Bone marrow (tissue), 2 donors: Measurements from ENCODE around the gene NUDT16.
"Not testable (repeated sequence)": the region's sequence is repeated elsewhere in the genome, so short reads cannot be mapped to it uniquely, and the experiment has no call there.

ENCODE experiments used
- DNase-seq, 2 donors: peaks; one replicate each; lab custom pipeline; 2025; lab: John Stamatoyannopoulos, UW

NUDT16 gene

DNA sequence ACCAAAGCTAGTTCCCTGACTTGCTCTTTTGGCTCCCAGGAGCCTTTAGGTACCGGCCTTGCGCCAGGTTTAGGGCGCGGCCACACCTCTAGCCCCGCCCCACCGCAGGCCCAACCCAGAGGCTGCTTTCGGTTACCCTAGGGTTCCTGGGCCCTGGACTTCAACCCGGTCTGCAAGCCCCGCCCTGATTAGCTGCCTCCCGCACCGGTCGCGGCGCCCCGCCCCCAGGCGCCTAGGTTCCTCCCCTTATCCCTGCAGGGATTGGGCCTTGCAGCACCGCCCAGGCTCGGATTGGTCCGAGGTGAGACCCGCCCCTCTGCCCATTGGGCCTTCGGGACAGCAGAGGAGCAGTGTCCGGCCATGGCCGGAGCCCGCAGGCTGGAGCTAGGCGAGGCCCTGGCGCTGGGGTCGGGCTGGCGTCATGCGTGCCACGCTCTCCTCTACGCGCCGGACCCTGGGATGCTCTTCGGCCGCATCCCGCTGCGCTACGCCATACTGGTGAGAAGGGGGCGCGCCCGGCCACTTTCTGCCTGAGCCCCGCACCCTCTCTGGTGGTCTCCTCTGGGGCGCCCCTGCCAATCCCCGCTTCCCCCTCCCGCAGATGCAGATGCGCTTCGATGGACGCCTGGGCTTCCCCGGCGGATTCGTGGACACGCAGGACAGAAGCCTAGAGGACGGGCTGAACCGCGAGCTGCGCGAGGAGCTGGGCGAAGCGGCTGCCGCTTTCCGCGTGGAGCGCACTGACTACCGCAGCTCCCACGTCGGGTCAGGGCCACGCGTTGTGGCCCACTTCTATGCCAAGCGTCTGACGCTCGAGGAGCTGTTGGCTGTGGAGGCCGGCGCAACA lies at the start of gene NUDT16:
NUDT16 (plus strand) TSS at position 330 of the 847 bp plus-strand sequence; CDS start at position 361, 31 bp downstream.
- peak; percentile 82 to 95 for DNase-seq

DNA sequence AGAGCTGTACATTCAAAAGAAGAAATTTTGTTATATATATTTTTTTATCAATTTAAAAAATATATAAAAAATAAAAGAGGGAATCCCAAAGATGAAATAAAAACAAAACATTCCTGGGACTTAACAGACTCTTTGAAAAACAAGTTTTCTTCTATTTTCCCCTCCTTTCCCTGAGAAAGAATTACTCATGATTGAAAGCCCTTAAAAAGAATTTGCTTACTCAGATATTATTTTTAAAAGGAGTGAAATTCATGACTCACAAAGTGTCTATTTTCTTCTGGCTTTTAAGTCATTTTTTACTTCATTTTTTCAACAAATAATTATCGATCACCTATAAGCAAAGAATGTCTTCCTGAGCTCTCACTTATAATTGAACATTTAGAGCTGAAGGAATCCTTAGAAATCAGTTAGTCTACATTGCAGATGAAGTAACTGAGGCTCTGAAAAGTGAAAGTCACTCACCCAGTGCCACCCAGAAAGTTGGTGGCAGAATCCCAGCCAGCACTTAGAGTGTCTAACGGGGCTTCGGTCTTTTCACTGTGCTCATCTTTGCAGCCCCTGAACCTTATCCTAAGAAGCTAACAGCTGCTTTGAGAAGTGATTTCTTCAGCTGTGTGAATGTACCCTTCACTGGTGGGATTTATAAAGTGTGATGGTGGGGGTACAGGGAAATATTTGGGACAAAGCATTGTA lies 42.5 kb upstream of the NUDT16 start:
- DNase-seq, result no peak

DNA sequence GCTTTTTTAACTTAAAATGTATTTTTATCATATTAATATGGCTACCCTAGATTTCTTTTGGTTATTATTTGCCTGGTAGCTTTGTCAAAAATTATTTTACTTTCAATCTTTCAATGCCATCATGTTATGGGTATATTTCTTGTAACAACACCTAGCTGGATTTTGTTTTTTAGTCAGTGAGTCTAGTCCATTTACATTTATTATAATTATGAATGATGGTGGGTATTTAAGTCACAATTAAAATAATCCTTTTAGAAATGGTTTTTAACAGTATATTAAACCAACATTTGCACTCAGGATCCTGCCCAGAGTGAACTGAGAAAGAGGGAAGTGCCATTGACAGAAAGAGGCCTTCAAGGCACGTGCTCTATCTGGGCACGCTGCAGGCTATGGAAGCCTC lies 39.8 kb upstream of the NUDT16 start:
- no peak for DNase-seq

DNA sequence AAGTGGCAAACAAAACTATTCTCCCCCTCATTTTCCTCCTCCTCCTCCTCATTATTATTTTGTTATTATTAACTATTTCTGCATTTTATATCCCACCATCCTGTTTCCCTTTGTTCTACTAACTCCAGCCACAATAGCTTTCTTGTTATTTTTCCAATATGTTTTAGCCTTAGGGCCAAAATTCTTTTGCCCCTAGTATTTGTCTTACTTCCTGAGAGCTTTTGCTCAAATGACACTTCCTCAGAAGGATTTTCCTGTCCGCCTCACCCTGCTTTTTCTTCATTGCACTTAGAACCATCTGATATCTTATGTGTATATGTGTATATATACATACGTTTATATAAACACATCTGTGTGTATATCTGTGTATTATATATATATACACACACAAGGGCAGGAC lies 32.7 kb upstream of the NUDT16 start:
- DNase-seq, result no peak

DNA sequence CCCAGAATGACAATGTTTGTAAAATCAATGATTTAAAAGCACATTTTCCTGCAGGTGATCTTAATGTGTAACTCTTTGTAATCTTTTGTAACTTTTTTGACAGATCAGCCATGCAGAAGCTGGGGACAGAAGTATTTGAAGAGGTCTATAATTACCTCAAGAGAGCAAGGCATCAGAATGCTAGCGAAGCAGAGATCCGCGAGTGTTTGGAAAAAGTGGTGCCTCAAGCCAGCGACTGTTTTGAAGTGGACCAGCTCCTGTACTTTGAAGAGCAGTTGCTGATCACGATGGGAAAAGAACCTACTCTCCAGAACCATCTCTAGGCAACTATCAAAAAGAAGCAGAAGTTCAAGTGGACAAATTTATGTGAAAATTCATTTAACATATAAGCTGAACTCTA lies 32.1 kb upstream of the NUDT16 start:
- DNase-seq, result no peak

DNA sequence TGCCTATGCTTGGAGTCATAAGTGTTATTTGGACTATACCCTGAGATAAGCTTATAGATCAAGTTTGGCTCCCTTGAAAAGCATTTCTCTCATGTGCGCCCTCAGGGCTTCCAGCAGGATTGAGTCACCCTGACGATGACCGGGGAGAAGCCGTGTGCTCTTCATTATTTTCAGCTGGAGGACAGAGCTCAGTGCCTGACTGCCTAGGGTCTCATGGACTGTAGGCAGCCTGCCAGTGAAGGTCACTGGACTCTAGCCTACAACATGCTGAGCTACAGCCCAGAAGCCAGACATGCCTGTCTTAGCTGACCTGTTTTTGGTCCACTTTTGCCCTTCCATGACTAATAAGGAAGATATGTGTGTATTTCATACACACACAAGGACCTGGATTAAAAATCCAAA lies 31.6 kb upstream of the NUDT16 start:
- no peak for DNase-seq

DNA sequence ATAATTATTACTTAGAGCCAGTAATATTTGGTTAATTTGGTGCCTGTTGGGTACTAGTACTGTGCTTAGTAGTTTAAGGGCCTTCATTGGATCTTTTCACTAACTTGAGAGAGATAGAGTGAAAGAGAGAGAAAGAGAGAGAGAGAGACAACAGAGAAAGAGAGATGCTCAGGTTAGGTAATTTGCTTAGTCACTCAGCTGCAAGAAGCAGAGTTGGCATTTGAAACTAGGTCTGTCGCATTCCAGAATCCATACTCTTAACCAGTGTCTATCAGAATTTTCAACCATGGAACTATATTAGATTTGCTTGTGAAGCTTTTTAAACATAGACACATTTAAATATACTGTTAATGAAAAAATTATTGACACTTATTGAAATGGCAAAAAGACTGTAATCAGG lies 31.1 kb upstream of the NUDT16 start:
- no peak for DNase-seq

DNA sequence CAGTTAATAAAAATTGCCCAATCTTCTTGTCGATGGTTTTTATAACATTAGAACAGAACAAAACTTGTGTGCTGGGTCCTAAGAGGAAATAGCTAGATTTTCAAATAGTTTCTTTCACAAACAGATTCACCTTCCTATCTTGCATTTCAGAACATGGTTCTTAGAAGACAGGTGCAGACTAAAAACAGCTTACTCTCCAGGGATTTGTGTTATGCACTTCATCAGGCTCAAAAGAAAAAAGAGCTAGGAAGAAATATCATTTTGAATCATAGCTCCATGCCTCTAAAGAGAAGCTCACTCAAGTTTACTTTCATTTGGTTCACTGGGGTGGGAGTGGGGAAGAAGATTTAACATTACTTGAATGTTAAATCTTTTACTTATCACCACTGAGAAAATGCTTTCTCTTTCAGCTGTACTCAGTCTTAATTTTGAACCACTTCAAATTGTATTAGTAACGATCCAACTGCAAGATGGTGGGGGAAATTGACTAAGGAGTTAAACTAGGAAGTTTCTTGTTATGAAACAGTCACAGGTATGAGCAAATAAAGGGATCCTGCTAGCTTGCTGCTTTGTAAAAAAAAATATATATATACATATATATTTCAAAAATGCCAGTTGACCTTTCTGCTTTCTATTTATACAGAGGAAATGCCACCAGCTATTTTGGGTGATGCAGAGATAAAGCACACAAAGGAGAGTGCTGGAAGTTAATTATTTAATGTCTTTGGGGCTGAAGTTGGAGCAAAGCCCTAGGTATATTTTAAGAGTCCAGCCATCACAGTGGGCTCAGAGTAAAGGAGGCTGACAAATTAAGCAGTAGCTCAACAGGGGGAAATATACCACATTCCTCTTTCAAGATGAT lies 28.3 kb upstream of the NUDT16 start:
- DNase-seq, result no peak

DNA sequence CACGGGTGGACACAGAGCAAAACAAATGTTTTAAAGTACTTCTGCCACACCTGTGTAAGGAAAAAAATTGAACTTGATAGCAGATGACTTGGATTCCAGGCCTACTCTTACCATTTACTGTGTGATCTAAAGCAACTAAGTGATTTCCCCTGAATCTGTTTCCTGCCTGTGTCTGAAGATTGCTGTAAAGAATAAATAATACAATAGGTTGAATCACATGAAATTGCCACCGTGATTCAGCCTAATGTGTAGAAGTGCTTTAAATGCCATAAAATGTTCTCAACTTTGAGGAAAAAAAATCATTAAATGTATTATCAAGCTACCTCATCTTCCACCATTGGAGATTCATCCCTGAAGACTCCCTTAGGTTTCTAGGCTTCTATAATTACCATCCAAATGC lies 27.6 kb upstream of the NUDT16 start:
- DNase-seq, result no peak

DNA sequence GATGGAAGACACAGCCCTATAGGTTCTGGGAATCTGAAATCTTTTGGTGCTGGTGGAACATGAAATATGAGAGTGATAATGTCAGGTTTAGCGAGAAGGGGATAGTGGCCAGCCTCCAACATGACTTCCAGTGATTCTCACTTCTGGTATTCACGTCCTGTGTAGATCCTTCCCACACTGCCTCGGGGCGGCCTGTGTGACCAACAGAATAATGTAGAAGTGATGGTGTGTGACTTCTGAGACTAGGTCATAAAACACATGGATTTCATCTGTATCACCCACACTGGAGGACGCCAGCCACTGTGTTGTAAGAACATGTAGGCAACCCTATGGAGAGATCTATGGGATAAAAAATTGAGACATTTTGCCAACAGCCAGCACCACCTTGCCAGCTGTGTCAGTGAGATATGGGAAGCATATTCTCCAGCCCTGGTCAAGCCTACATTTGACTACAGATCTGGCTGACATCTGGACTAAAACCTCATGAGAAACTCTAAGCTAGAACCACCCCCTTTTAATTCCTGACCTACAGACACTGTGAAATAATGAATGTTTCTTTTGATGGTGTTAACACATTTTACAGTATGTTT lies 25.5 kb upstream of the NUDT16 start:
- DNase-seq, result no peak

DNA sequence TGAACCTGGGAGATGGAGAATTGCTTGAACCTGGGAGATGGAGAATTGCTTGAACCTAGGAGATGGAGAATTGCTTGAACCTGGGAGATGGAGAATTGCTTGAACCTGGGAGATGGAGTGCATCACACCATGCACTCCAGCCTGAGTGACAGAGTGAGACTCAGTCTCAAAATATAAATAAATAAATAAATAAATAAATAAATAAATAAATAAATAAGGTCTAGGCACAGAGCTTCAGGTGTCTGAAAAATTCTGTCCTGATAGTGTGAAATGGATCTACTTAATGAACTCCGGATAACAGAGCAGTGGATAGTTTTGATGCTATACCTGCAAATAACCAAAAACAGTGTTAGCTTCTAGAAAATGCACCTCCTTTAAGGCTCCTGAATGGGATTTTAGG lies 24.3 kb upstream of the NUDT16 start:
- no peak for DNase-seq

DNA sequence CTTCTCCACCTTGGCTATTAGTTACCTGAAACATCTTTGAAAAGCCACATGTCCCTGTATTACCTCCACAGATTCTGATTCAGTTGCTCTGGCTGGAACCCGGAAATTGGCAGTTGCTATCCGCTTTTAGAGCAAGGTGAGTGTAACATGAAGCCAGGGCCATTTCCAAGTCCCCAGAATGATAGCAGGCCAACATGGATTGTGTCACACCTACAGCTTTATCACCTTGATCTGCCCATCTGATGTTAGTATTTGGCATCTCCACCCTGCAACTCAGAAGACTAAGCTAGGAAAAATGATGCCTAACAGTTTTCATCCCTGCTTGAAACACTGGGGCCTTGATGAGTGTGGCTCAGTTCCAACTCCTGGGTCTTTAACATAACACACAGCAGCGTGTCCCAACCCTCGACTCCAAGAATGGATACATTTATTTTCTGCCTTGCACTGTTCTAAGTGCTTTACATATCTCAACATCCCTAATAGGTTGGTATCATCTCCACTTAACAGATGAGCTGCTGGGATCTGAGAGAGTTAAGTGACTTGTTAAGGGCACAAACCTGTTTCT lies 21.3 kb upstream of the NUDT16 start:
- DNase-seq, result no peak

DNA sequence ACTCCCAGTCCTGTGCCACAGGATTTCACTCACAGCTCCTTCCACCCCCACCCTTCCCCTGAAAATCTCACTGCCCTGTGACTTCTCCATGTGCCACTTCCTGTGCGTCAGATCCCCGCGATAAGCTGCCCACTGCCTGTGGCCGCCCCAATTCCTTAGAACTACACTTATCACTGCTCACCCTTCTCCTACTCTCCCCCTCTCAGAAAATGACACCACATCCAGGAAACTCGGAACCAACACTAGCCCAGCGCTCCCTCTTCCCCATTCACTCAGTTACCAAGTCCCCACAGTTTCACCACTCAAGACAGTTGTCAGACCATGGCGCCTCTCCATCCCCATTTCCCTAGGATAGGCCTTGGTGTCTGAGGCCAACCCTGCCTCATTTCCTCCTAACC lies 20.5 kb upstream of the NUDT16 start:
- DNase-seq, result not testable (repeated sequence)

DNA sequence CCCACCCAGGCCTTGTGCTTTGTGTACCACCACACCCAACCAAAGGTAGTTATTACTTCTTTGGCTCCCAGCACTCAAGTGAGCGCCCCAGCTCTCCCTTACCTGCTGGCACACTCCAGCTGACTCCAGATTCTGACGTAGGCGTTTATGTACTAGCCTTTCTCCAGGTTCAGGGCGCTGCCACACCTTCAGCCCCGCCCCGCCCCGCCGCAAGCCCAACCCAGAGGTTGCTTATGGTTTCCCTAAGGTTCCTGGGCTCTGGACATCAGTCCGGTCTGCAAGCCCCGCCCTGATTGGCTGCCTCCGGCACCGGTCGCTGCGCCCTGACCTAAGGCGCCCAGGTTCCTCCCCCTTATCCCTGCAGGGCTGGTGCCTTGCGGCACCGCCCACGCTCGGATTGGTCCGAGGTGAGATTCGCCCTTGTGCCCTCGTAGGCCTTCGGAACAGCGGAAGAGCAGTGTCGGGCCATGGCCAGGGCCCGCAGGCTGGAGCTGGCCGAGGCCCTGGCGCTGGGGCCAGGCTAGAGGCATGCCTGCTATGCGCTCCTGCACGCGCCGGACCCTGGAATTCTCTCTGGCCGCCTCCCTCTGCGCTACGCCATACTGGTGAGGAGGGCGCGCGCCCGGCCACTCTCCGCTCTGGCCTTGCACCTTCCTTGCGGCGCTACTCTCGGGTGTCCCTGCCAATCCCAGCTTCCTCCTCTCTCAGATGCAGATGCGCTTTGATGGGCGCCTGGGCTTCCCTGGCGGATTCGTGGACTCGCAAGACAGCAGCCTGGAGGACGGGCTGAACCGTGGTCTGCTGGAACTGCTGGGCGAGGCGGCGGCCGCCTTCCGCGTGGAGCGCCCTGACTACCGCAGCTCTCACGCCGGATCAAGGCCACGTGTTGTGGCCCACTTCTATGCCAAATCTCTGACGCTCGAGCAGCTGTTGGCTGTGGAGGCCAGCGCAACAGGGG lies 19.8 kb upstream of the NUDT16 start:
- no peak for DNase-seq

DNA sequence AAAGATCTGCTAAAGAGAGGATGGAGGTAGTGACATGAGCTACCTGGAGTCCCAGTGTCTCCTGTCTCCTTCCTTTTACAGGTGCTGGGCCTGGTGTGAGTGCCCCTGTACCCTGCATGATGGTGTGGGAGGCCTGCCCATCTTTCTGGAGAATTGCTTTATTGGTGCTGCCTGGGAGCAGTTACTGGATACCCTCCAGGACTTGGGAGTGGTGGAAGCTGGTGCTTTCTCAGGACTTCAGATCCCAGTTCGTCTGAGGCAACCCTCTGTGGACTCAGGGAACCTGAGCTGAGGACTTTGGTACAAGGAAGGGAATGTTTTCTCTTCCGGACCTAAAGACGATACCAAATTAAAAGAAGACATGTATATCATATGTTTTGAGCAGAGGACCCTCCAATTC lies 18.3 kb upstream of the NUDT16 start:
- no peak for DNase-seq

DNA sequence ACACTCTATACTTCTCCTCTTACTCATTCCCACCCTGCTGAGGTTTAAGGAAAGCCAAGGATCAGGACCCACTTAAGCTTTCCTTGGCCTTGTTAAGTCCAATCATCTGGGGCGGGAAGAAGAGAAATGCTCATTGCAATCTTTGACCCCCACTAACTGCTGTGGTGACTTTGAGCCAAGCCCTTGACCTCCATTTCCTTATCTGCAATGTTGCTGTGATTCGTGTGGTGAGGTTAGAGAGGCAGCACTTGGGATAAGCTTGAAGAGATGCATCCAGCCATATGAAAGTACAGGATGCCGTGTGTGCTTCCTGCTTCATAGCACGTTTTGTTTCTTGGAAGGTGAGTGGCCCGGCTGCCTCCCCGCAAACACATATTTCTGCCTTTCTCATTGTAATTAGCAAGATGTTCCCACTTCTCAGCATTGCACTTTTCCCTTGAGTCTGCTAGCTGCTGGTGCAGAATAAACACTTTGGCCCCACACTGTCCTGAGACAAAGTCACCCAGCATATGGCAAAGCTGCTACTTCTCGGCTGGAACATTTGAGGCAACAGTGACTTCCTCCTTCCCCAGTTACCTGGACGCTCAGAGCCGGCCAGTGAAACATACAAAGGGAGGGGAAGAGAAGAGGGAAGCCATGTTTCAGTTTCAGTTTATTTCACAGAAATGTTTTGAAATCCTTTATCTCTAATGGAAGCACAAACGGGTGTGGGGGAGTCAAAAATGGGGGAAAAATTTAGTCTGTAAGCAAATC lies 10.5 kb upstream of the NUDT16 start:
- DNase-seq, result no peak

DNA sequence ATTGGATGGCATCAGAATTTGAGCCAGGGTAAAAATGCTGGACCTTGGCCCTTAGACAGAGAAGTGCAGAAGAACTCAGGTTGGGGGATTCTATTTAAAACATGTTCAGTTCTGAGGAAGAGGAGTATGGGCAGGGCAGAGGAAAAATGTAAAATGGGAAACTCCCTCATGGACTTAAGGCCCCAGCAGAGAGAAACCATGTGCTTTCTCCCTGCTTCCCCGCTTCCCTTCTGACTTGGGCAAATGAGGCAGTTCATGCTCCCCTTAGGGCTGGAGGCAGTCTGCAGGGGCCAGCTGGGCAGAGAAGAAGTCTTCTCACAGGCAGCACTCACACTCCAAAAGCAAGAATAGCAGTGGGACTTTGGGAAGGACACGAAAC lies 9.9 kb upstream of the NUDT16 start:
- no peak for DNase-seq

DNA sequence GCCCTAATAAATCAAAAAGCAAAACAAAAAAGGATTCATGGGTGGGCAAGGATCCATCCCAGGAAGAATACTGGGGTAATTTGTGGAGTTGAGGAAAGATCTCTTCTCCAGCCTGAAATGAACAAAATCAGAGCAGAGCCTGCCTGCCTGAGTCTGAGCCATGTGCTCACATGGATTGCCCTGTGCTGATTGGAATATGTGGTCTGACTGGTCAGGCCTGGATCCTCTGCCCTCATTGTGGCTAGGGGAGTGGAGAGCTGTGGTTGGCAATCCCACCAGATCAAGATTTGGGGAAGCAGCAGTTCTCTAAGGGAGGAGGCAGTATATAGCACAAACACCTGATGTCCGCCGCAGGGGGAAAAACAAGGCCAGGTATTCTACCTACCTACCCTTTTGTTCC lies 6.8 kb upstream of the NUDT16 start:
- no peak for DNase-seq

DNA sequence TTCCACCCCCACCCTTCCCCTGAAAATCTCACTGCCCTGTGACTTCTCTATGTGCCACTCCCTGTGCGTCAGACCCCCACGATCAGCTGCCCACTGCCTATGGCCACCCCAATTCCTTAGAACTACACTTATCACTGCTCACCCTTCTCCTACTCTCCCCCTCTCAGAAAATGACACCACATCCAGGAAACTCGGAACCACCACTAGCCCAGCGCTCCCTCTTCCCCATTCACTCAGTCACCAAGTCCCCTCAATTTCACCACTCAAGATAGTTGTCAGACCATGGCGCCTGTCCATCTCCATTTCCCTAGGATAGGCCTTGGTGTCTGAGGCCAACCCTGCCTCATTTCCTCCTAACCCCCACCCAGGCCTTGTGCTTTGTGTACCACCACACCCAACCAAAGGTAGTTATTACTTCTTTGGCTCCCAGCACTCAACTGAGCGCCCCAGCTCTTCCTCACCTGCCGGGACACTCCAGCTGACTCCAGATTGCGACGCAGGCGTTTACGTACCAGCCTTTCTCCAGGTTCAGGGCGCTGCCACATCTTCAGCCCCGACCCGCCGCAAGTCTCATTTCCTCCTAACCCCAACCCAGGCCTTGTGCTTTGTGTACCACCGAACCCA lies 641 bp upstream of the NUDT16 start:
- not testable (repeated sequence) for DNase-seq
